GM23338 (cell line): Measurements from ENCODE around the gene RAP1GAP. TPM values are rescaled to one million over a fixed set of nuclear protein-coding genes. Genes with fewer than 3 reads are reported as not detected.

Experiments
- ATAC-seq: fragments of 200-7000 bp; cut with Tn5 transposase; 3 replicates; pipeline ENCODE4 v1.9.1; 2020
- DNase-seq: peaks from one replicate; pipeline ENCODE4 v3.0.0-alpha.2; 2015; ENCODE audit warnings: low spot score
- H2AFZ ChIP-seq: fragments of 200-600 bp; sonication (generic); 2 replicates; pipeline ENCODE4 v1.8.0; 2016; ENCODE audit warnings: antibody characterized with exemption, mild to moderate bottlenecking, moderate library complexity
- H3F3A ChIP-seq: fragments of 200-600 bp; sonication (generic); replicated peaks from 2 replicates; pipeline ENCODE4 v1.8.0; 2017; ENCODE audit warnings: antibody characterized with exemption, mixed run types, low read depth
- H3K27ac ChIP-seq: fragments of 200-600 bp; sonication (generic); 2 replicates; pipeline ENCODE4 v1.6.1; 2016; ENCODE audit warnings: low read depth
- H3K27me3 ChIP-seq: fragments of 200-600 bp; sonication (generic); 2 replicates; pipeline ENCODE4 v1.8.0; 2016; ENCODE audit warnings: mild to moderate bottlenecking, mixed run types, moderate library complexity; ENCODE audit not compliant: insufficient read depth
- H3K36me3 ChIP-seq: fragments of 200-600 bp; sonication (generic); 2 replicates; pipeline ENCODE4 v1.8.0; 2016; ENCODE audit warnings: mild to moderate bottlenecking; ENCODE audit not compliant: insufficient read depth
- H3K4me1 ChIP-seq: fragments of 200-600 bp; sonication (generic); 2 replicates; pipeline ENCODE4 v1.8.0; 2016; ENCODE audit warnings: mild to moderate bottlenecking, moderate library complexity; ENCODE audit not compliant: insufficient read depth
- H3K4me2 ChIP-seq: fragments of 200-600 bp; sonication (generic); 2 replicates; pipeline ENCODE4 v1.7.1; 2017; ENCODE audit warnings: mixed run types
- H3K4me3 ChIP-seq: fragments of 200-600 bp; sonication (generic); 2 replicates; pipeline ENCODE4 v1.6.1; 2016; ENCODE audit warnings: mixed run types
- H3K79me2 ChIP-seq: fragments of 200-600 bp; sonication (generic); replicated peaks from 2 replicates; pipeline ENCODE4 v1.8.0; 2017; ENCODE audit warnings: mild to moderate bottlenecking; ENCODE audit not compliant: insufficient read depth
- H3K9me2 ChIP-seq: fragments of 200-600 bp; sonication (generic); 2 replicates; pipeline ENCODE4 v1.8.0; 2017; ENCODE audit not compliant: insufficient read depth
- H4K20me1 ChIP-seq: fragments of 200-600 bp; sonication (generic); replicated peaks from 2 replicates; pipeline ENCODE4 v1.8.0; 2017; ENCODE audit warnings: mild to moderate bottlenecking; ENCODE audit not compliant: insufficient read depth
- H3K27ac Mint-ChIP-seq: 2 replicates; pipeline ENCODE4 v1.8.0; 2020; ENCODE audit warnings: inconsistent platforms, mild to moderate bottlenecking, moderate library complexity, mixed read lengths
- H3K27me3 Mint-ChIP-seq: 3 replicates; pipeline ENCODE4 v1.8.0; 2022; ENCODE audit warnings: low read depth, mild to moderate bottlenecking, moderate library complexity, mixed read lengths, inconsistent platforms; ENCODE audit not compliant: insufficient read depth, poor library complexity
- H3K36me3 Mint-ChIP-seq: 3 replicates; pipeline ENCODE4 v1.8.0; 2021; ENCODE audit warnings: low read depth, mild to moderate bottlenecking, inconsistent platforms, moderate library complexity, mixed read lengths
- H3K4me1 Mint-ChIP-seq: 3 replicates; pipeline ENCODE4 v1.8.0; 2020; ENCODE audit warnings: mild to moderate bottlenecking, inconsistent platforms, mixed read lengths
- H3K4me3 Mint-ChIP-seq: 3 replicates; pipeline ENCODE4 v1.8.0; 2021; ENCODE audit warnings: moderate library complexity, mild to moderate bottlenecking, inconsistent platforms, mixed read lengths
- H3K9me3 Mint-ChIP-seq: 3 replicates; pipeline ENCODE4 v1.8.0; 2020; ENCODE audit warnings: moderate library complexity, mild to moderate bottlenecking, inconsistent platforms, mixed read lengths
- CREB1 ChIP-seq: fragments of 250-450 bp; sonication (Bioruptor Pico); IDR thresholded peaks from 2 replicates; pipeline ENCODE4 v1.5.0; 2020; ENCODE audit warnings: low read depth, mild to moderate bottlenecking, moderate library complexity
- EZH2 ChIP-seq: fragments of 200-600 bp; sonication (generic); IDR thresholded peaks from one replicate; pipeline ENCODE4 v1.8.0; 2017; ENCODE audit warnings: antibody characterized with exemption, mild to moderate bottlenecking, low read depth; ENCODE audit not compliant: unreplicated experiment
- EZH2phosphoT487 ChIP-seq: fragments of 200-600 bp; sonication (generic); IDR thresholded peaks from one replicate; pipeline ENCODE4 v1.8.1; 2018; ENCODE audit warnings: antibody characterized with exemption; ENCODE audit not compliant: unreplicated experiment
- JUNB ChIP-seq: IDR thresholded peaks from one replicate; pipeline ENCODE4 v1.6.1; 2016; ENCODE audit warnings: antibody characterized with exemption; ENCODE audit not compliant: unreplicated experiment
- NANOG ChIP-seq: IDR thresholded peaks from 2 replicates; pipeline ENCODE4 v1.6.1; 2016; ENCODE audit warnings: antibody characterized with exemption, borderline replicate concordance
- POLR2AphosphoS5 ChIP-seq: IDR thresholded peaks from 2 replicates; pipeline ENCODE4 v1.6.1; 2016; ENCODE audit warnings: antibody characterized with exemption, low read depth
- STAT1 ChIP-seq: IDR thresholded peaks from one replicate; pipeline ENCODE4 v1.6.1; 2016; ENCODE audit warnings: antibody characterized with exemption; ENCODE audit not compliant: unreplicated experiment
- ZNF114 ChIP-seq: fragments of 250-450 bp; sonication (Bioruptor Pico); IDR thresholded peaks from 2 replicates; pipeline ENCODE4 v1.5.0; 2020; ENCODE audit warnings: mild to moderate bottlenecking, moderate library complexity
- ZNF331 ChIP-seq: fragments of 250-450 bp; sonication (Bioruptor Pico); IDR thresholded peaks from 2 replicates; pipeline ENCODE4 v1.5.0; 2020; ENCODE audit warnings: low read depth, mild to moderate bottlenecking, moderate library complexity
- polyA plus RNA-seq: library from polyadenylated mRNA; unstranded; fragments of >200 nt; fragmentation: Nextera tagmentation; extraction: Ambion mirVana; gene quantifications from 2 replicates; pipeline ENCODE4 v1.2.1, GENCODE V29; 2016
- total RNA-seq: library from RNA; depleted of rRNA; stranded (reverse); fragments of >200 nt; shearing (Covaris generic); gene quantifications from 2 replicates; pipeline ENCODE4 v1.2.3, GENCODE V29; 2014
- TF ChIP-seq, protein P1 (sequence below): IDR thresholded peaks from one replicate; pipeline ENCODE4 v1.6.1; 2018; ENCODE audit warnings: antibody characterized with exemption; ENCODE audit not compliant: unreplicated experiment
- TF ChIP-seq, protein P2 (sequence below): fragments of 250-450 bp; sonication (Bioruptor Pico); IDR thresholded peaks from 2 replicates; pipeline ENCODE4 v1.5.0; 2020; ENCODE audit warnings: mild to moderate bottlenecking, moderate library complexity

Gene RAP1GAP
- total and polyA plus RNA-seq, 2 experiments from 2014 or later = 4.3 to 6.6 TPM

DNA sequence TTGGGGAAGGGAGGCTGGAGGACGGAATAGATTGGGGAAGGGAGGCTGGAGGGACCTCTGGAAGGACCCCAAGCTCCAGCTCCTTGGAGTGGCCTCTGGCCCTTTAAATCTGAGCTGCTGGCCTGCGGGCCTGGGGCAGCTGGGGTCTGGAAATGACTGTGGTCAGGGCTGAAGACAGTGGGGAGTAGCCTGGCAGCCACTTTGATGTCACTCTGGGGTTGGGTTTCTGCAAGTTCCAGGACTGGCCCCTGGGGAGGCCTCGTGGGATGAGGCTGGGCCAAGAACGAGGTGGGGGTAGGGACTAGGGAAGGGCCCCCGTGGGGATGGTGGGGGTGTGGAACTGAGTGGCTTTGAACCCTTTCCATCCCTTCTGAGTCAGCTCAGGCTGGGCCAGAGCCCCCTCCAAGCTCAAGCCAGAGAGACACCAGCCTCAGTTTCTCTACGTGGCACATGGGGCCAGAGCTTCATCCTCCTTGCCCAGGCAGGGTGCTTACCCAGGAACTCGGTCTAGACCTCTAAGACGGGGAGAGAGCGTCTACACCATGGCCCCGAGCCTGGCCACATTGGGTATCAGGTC lies 100.3 kb downstream of the RAP1GAP start:
- Histone ChIP-seq H3K4me3 (no peak overlapping the region), H3K4me2 (no peak overlapping the region), H3K27ac (no peak overlapping the region), H3K79me2 (no peaks in the 10 kb centered on the region), H3F3A (no peaks in the 10 kb centered on the region), H3K4me1 (no peaks in the 10 kb centered on the region), H4K20me1 (0 out of 2 replicates have a peak, but pooled peaks cover 3% of the 10 kb centered on the region), H3K27me3 (no peaks in the 10 kb centered on the region), H3K9me2 (no peaks in the 10 kb centered on the region), H2AFZ (no peak overlapping the region), H3K36me3 (no peaks in the 10 kb centered on the region)
- no peak for TF ChIP-seq EZH2phosphoT487
- TF ChIP-seq CREB1 (CRISPR knock-in tag) = no peak
- peaks cover 2% of the 10 kb centered on the region for H3K4me1 Mint-ChIP-seq
- peaks cover 27% of the 10 kb centered on the region for H3K36me3 Mint-ChIP-seq
- peaks cover 10% of the 10 kb centered on the region for H3K27me3 Mint-ChIP-seq
- DNase-seq (no peak), ATAC-seq (no peak)
- no peak overlapping the region for H3K4me3 Mint-ChIP-seq
- H3K27ac Mint-ChIP-seq = no peak overlapping the region
- H3K9me3 Mint-ChIP-seq = no peaks in the 10 kb centered on the region; the same call in 2 of the 3 replicates

DNA sequence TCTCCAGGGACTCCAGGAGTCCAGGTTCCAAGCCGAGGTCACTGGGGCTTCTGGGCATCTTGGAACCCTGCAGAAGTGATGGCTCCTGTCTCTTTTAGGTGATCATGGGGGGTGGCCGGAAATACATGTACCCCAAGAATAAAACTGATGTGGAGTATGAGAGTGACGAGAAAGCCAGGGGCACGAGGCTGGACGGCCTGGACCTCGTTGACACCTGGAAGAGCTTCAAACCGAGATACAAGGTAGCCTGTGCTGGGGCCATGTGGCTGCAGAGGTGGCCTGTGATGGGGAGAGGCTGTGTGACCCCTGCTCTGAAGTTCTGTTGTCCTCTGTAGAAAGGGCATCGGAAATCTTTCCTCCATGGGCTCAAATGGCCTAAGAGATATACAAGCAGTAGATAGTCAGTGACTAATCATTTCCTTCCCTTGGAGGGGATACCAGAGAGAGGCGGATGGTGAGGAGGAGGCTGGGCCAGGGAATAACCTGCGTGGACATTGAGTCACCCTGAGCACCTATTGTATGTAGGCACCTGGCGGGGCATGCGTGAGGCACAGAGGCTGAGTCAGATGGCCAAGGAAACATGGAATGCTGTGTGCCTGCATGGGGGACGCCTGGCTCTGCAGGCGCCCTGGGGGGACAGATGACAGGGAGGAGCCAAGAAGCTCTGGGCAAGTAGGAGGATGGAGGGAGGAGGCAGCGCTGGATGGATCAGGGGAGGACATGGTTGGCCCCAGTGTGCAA lies 101.0 kb downstream of the RAP1GAP start:
- no peaks in the 10 kb centered on the region; the same call in 2 of the 3 replicates for H3K9me3 Mint-ChIP-seq
- ATAC-seq = no peak
- peaks cover 27% of the 10 kb centered on the region for H3K36me3 Mint-ChIP-seq
- DNase-seq = no peak
- H3K4me1 Mint-ChIP-seq = no peaks in the 10 kb centered on the region; the same call in 1 of the 3 replicates
- no peak overlapping the region for H3K27ac Mint-ChIP-seq
- Histone ChIP-seq H3K27me3 (no peaks in the 10 kb centered on the region), H3K27ac (no peak overlapping the region), H3K4me3 (no peak overlapping the region), H2AFZ (no peak overlapping the region), H3F3A (no peaks in the 10 kb centered on the region), H3K9me2 (no peaks in the 10 kb centered on the region), H3K36me3 (no peaks in the 10 kb centered on the region), H4K20me1 (no peaks in the 10 kb centered on the region), H3K4me2 (no peak overlapping the region), H3K79me2 (no peaks in the 10 kb centered on the region), H3K4me1 (no peaks in the 10 kb centered on the region)
- peaks cover 10% of the 10 kb centered on the region for H3K27me3 Mint-ChIP-seq
- no peak overlapping the region for H3K4me3 Mint-ChIP-seq
- TF ChIP-seq, protein P1, sequence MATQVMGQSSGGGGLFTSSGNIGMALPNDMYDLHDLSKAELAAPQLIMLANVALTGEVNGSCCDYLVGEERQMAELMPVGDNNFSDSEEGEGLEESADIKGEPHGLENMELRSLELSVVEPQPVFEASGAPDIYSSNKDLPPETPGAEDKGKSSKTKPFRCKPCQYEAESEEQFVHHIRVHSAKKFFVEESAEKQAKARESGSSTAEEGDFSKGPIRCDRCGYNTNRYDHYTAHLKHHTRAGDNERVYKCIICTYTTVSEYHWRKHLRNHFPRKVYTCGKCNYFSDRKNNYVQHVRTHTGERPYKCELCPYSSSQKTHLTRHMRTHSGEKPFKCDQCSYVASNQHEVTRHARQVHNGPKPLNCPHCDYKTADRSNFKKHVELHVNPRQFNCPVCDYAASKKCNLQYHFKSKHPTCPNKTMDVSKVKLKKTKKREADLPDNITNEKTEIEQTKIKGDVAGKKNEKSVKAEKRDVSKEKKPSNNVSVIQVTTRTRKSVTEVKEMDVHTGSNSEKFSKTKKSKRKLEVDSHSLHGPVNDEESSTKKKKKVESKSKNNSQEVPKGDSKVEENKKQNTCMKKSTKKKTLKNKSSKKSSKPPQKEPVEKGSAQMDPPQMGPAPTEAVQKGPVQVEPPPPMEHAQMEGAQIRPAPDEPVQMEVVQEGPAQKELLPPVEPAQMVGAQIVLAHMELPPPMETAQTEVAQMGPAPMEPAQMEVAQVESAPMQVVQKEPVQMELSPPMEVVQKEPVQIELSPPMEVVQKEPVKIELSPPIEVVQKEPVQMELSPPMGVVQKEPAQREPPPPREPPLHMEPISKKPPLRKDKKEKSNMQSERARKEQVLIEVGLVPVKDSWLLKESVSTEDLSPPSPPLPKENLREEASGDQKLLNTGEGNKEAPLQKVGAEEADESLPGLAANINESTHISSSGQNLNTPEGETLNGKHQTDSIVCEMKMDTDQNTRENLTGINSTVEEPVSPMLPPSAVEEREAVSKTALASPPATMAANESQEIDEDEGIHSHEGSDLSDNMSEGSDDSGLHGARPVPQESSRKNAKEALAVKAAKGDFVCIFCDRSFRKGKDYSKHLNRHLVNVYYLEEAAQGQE = no peak
- TF ChIP-seq NANOG = no peak
- TF ChIP-seq POLR2AphosphoS5 = no peak
- TF ChIP-seq EZH2phosphoT487 = no peak
- no peak for TF ChIP-seq CREB1 (CRISPR knock-in tag)
- no peak for TF ChIP-seq EZH2
- TF ChIP-seq STAT1 = no peak
- TF ChIP-seq JUNB = no peak
- no peak for TF ChIP-seq ZNF114
- TF ChIP-seq ZNF331 (CRISPR knock-in tag) = no peak
- TF ChIP-seq, protein P2, sequence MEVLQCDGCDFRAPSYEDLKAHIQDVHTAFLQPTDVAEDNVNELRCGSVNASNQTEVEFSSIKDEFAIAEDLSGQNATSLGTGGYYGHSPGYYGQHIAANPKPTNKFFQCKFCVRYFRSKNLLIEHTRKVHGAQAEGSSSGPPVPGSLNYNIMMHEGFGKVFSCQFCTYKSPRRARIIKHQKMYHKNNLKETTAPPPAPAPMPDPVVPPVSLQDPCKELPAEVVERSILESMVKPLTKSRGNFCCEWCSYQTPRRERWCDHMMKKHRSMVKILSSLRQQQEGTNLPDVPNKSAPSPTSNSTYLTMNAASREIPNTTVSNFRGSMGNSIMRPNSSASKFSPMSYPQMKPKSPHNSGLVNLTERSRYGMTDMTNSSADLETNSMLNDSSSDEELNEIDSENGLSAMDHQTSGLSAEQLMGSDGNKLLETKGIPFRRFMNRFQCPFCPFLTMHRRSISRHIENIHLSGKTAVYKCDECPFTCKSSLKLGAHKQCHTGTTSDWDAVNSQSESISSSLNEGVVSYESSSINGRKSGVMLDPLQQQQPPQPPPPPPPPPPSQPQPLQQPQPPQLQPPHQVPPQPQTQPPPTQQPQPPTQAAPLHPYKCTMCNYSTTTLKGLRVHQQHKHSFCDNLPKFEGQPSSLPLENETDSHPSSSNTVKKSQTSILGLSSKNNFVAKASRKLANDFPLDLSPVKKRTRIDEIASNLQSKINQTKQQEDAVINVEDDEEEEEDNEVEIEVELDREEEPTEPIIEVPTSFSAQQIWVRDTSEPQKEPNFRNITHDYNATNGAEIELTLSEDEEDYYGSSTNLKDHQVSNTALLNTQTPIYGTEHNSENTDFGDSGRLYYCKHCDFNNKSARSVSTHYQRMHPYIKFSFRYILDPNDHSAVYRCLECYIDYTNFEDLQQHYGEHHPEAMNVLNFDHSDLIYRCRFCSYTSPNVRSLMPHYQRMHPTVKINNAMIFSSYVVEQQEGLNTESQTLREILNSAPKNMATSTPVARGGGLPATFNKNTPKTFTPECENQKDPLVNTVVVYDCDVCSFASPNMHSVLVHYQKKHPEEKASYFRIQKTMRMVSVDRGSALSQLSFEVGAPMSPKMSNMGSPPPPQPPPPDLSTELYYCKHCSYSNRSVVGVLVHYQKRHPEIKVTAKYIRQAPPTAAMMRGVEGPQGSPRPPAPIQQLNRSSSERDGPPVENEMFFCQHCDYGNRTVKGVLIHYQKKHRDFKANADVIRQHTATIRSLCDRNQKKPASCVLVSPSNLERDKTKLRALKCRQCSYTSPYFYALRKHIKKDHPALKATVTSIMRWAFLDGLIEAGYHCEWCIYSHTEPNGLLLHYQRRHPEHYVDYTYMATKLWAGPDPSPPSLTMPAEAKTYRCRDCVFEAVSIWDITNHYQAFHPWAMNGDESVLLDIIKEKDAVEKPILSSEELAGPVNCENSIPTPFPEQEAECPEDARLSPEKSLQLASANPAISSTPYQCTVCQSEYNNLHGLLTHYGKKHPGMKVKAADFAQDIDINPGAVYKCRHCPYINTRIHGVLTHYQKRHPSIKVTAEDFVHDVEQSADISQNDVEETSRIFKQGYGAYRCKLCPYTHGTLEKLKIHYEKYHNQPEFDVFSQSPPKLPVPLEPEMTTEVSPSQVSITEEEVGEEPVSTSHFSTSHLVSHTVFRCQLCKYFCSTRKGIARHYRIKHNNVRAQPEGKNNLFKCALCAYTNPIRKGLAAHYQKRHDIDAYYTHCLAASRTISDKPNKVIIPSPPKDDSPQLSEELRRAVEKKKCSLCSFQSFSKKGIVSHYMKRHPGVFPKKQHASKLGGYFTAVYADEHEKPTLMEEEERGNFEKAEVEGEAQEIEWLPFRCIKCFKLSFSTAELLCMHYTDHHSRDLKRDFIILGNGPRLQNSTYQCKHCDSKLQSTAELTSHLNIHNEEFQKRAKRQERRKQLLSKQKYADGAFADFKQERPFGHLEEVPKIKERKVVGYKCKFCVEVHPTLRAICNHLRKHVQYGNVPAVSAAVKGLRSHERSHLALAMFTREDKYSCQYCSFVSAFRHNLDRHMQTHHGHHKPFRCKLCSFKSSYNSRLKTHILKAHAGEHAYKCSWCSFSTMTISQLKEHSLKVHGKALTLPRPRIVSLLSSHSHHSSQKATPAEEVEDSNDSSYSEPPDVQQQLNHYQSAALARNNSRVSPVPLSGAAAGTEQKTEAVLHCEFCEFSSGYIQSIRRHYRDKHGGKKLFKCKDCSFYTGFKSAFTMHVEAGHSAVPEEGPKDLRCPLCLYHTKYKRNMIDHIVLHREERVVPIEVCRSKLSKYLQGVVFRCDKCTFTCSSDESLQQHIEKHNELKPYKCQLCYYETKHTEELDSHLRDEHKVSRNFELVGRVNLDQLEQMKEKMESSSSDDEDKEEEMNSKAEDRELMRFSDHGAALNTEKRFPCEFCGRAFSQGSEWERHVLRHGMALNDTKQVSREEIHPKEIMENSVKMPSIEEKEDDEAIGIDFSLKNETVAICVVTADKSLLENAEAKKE (CRISPR knock-in tag) = no peak
